UCSD-AML1 (cell line): ENCODE data around the gene SLC22A12.
"Not testable (repeated sequence)": the region's sequence is repeated elsewhere in the genome, so short reads cannot be mapped to it uniquely, and the experiment has no call there.

Experiments
- DNase-seq: peaks from one replicate; lab custom pipeline; 2025; ENCODE audit not compliant: unreplicated experiment; lab: John Stamatoyannopoulos, UW

SLC22A12 gene

DNA sequence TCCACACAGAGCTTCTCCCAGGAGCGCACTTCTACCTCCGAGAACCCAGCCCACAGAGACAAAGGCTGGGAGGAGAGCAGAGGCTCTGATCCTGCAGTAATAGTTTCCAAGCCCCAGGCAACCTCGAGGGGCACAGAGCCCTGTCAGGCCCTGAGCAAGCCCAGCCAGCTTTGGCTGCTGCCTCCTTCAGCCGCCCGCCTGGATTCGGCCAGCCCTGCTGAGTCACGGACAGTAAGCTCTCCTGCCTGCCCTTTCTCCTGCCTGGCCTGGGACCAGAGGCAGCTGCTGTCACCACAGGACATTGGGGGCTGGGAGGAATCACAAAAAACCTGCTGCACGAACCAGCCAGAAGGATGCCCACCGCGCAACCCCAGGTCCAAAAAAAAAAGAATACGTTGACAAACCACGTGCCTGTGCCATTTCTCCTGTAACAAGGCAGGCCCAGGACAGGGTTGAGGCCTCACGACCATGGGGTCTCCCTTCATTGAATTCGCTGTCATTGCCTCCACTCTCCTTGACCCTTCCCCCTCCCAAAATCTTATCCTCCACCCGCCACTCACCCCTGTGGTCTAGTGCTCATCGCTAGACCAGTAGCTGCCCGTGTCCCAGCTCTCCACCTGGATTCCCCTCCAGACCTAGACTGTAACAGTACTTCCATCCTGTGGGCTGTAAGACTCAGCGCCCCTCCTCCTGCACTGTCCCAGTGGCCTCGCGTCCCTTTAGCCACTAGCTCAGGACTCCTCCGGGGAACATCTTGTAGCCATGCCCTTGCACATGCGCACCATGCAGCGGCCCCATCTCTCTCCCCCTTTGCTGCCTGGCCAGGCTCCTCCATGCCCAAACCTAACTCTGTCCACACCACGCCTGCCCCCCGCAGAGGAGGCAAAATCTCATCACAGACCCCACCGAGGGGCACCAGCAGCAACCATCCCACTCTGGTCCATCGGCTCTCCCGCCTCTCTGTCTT, 7.4 kb upstream of the SLC22A12 start:
- DNase-seq, result no peak

DNA sequence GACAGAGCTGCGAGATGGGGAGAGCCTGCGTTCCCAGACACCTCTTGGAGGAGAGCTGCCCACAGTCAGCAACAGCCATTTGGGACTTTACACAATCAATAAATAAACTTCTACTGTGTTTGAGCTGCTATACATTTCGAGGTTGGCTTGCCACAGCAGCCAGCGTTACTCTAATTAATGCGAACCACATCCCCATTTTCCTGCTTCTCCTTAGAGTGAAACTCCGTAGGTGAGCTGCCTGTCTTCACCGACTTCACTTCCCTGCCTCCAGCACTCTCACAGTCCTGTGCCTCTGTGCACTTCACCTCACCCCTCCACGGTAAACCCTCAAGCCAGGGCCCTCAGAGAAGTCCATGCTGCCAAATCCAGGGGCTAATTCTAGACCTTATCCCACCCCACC, 5.9 kb upstream of the SLC22A12 start:
- no peak for DNase-seq

DNA sequence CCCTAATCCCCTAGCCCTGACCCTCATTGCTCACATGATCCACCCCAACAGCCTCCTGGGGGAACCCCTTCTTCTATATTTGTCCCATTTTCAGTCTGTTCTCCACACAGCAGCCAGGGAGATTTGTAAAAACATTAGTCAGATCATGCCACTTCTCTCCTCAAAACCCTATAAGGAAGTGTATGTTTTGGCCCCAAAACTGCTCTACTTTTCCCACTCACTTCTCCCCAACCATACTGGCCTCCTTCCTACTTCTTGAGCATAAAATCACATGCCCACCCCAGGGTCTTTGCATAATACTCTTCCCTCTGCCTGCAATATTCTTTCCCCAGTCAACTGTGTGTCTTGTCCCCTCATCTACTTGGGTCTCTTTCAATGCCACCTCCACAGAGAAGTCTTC, 4.7 kb upstream of the SLC22A12 start:
- no peak for DNase-seq

DNA sequence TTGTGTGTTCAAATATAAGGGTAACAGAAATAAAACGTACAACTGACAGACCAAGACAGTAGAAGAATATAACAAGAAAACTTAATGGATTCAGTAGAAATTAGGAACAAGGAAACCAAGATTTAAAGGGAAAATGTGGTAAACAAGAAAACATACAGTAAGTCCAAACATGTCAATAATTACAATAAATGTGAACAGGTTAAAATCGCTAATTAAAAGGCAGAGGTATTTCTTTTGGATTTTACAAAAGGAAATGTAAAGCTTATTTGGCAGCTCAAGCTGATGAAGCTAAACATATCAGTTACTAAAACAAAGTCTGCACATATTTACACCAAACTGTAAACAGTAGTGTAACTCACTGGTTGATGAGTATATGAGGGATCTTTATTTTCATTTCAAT, 2.3 kb upstream of the SLC22A12 start:
- no peak for DNase-seq

DNA sequence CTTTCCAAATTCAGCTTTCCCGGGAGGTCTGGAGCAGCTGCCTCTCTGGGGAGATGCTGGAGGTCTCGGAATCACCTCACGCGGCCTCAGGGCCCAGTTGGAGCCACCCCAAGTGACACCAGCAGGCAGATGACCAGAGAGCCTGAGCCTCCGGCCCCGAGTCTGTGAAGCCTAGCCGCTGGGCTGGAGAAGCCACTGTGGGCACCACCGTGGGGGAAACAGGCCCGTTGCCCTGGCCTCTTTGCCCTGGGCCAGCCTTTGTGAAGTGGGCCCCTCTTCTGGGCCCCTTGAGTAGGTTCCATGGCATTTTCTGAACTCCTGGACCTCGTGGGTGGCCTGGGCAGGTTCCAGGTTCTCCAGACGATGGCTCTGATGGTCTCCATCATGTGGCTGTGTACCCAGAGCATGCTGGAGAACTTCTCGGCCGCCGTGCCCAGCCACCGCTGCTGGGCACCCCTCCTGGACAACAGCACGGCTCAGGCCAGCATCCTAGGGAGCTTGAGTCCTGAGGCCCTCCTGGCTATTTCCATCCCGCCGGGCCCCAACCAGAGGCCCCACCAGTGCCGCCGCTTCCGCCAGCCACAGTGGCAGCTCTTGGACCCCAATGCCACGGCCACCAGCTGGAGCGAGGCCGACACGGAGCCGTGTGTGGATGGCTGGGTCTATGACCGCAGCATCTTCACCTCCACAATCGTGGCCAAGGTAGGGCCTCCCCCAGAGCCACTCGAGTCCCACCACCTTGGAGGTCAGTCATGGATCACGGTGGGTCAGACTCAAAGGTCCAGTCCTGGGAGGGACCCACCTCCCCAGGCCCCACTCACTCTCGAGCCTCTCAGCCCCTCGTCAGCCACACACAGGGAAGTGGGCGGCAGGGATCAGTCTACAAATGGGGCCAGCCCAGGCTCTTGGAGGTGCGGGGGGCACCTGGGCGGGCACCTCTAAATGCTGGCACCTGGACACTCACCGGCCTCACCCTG, 525 bp downstream of the SLC22A12 start:
- no peak for DNase-seq

DNA sequence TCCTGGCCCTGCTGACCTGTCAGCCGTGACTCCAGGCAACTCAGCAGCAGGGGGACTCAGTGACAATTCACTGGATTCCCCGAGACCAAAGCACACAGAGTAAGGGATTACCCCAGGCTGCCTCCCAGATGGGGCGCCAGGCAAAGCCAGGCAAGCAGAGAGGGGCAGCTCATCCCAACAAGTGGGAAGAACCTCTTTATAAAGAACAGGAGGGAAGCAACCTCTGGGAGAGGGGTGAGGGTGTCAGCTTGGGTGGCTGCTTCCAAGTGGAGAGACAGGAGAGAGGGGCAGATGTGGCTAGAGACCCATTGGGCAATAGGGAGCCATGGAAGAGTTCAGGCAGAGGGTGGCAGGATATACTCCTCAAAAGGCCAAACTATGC, 1.2 kb downstream of the SLC22A12 start:
- DNase-seq, result no peak

DNA sequence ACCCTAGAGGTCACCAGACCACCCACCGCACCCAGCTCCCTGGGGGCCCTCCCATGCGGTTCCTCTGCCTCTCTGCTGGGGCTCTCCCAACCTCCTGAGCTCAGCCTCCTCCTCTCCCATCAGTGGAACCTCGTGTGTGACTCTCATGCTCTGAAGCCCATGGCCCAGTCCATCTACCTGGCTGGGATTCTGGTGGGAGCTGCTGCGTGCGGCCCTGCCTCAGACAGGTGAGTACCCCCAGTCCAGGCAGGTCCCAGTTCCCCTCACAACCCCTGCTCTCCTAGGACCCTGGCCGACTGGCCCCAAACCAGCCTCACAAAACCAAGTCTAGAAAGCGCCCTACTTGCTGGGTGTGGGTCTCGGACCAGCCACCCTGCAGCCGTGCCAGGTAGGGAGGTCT, 1.6 kb downstream of the SLC22A12 start:
- DNase-seq, result no peak

DNA sequence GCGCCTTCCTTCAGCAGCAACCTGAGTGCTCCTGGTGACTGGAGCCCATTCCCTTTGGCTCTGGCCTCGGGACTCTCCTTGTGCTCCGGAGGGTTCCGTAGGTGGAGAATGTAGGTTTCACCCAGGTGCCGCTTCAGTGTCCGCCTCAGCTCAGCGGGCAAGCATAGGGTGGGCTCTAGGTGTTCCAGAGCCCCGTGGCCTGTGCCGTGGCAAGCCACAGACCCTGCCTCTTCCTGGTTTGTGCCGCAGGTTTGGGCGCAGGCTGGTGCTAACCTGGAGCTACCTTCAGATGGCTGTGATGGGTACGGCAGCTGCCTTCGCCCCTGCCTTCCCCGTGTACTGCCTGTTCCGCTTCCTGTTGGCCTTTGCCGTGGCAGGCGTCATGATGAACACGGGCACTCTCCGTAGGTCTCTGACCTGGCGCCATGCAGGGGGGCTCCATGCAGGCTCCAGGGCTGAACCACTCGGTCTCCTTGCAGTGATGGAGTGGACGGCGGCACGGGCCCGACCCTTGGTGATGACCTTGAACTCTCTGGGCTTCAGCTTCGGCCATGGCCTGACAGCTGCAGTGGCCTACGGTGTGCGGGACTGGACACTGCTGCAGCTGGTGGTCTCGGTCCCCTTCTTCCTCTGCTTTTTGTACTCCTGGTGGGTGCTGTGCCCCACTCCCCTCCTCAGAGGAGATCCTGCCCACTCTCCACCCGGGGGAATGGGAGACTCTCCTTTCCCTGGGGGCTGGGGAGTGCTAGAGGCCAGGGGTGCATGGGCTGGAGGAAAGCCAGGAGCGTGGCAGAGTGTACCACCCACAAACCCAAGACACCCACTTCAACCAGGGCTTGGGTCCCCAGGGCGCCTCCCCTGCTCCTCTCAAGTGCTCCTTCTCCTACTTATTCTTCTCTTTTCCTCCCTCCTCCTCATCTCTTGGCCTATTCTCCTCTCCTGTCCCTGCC, 2.4 kb downstream of the SLC22A12 start:
- no peak for DNase-seq

DNA sequence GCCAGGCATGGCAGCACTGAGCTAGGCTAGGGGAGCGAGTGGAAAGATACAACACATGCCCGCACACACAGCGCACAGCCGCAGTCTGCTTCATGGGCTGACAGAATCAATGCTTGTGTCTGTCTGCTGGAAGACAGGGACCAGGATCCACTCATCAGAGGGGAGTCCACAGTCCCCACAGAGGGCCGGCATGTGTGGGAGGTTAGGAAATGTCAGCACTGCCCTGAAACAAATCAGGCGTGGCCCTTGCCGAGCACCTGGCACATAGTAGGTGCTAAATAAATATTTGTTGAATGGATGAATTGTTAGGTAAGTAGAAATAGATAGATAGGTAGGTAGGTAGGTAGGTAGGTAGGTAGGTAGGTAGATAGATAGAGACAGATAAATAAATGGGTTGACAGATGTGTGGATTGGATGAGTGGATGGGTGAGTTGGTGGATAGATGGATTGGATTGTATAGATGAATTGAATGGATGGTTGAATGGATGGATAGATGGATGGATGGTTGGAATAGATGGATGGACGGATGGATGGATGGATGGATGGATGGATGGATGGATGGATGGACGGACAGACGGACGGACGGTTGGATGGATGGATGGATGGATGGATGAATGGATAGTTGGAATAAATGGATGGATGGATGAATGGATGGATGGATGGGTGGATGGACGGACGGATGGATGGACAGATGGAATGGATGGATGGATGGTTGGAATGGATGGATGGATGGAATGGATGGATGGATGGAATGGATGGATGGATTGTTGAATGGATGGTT, 3.3 kb downstream of the SLC22A12 start:
- no peak for DNase-seq

DNA sequence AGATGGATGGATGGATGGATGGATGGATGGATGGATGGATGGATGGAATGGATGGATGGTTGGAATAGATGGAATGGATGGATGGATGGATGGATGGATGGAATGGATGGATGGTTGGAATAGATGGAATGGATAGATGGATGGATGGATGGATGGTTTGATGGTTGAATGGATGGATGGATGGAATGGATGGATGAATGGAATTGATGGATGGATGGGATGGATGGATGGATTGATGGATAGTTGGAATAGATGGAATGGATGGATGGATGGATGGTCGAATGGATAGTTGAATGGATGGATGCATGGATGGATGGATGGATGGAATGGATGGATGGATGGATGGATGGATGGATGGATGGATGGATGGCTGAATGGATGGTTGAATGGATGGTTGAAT, 4.9 kb downstream of the SLC22A12 start:
- DNase-seq, result not testable (repeated sequence)

DNA sequence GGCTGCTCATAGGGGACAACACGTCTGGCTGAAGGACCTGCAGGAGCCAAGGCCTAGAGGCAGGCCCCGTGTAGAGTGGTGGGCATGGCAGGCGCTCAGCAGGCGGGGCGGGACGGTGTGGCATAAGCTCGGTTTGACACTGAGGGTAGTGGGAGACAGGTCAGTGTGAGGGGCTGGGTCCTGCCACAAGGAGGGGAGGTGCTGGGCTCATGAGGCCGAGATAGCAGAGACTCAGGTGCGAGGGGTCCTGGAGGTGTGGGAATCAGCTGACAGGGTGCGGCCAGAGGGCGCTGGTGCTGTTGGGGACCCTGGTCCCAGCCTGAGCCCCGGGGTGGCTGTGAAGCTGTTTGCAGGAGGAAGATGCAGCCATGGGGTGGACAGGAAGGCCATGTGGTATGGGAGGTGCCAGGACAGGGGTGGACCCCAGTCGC, 6.7 kb downstream of the SLC22A12 start:
- DNase-seq, result no peak

DNA sequence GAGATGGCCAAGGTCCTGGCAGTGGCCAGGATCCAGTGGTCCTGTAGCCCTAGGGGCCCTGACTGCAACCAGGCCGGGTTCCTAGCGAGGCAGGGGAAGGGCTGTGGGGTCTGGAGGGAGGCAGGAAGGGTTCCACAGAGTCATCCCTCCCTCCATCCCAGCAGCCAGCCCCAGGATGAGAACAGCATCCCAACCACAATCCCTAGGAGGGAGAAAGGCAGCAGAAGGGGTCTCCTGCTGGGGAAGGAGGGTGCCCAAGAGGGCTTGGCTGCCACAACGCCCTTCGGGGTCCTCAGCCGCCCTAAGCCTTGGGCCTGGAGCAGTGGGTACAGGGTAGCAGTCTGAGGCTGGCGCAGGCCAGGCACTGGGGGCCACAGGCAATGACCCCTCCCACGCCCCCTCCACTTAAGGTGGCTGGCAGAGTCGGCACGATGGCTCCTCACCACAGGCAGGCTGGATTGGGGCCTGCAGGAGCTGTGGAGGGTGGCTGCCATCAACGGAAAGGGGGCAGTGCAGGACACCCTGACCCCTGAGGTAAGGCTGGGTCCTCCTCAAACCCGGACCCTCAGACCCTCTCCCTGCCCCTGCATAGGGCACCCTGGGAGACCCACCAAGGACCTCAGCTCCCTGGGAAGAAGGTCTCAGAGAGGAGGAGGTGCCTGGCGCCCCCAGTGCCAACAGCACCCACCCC, 7.2 kb downstream of the SLC22A12 start:
- DNase-seq, result no peak

DNA sequence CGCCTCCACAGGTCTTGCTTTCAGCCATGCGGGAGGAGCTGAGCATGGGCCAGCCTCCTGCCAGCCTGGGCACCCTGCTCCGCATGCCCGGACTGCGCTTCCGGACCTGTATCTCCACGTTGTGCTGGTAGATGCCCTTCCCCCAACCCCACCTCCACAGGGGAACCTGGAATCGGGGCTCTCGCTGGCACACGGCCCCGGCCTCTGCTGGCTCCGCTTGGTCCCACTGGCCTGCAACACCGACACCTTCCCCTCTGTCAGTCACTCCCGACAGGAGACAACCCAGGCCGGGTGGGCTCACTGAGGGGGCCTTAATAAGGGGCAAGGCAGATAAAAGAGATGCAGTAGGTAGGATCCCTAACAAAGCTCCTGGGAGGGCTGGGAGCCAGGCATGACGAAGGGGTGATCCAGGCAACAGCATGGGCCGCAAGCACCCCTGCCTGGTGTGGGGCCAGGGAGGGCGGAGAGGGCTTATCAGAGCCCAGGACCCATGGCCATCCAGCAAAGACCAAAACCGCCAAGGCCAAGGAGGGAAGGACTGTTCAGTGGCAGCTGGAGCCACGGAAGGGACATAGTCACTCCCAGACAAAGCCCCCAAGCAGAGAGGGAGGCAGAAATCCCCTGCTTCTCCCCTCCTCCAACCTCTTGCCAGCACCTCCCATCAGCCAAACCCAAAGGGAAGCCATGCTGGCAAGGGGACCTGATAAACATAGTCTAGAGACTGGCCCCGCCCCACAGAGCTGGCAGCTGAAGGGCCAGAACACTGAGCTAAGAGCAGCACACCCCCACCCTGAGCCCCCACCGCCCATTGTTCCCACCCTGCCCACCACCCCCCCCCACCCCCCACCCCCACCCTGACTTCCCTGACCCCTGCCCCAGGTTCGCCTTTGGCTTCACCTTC, 8.0 kb downstream of the SLC22A12 start:
- no peak for DNase-seq

DNA sequence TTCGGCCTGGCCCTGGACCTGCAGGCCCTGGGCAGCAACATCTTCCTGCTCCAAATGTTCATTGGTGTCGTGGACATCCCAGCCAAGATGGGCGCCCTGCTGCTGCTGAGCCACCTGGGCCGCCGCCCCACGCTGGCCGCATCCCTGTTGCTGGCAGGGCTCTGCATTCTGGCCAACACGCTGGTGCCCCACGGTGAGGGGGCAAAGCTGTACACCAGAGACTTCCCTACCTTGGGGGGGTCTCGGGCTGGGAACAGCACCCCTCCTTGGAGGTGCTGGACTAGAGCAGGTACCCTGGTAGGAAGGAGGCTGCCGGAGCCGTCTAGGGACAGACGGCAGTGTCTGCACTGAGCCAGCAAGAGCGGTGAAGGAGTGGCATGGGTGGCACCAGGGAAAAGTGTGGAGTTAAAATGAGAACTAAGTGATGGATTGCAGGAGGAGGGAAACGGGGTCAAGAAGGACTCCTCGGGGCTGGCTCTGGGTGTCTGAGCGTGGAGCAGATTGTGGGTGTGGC, 8.7 kb downstream of the SLC22A12 start:
- no peak for DNase-seq

DNA sequence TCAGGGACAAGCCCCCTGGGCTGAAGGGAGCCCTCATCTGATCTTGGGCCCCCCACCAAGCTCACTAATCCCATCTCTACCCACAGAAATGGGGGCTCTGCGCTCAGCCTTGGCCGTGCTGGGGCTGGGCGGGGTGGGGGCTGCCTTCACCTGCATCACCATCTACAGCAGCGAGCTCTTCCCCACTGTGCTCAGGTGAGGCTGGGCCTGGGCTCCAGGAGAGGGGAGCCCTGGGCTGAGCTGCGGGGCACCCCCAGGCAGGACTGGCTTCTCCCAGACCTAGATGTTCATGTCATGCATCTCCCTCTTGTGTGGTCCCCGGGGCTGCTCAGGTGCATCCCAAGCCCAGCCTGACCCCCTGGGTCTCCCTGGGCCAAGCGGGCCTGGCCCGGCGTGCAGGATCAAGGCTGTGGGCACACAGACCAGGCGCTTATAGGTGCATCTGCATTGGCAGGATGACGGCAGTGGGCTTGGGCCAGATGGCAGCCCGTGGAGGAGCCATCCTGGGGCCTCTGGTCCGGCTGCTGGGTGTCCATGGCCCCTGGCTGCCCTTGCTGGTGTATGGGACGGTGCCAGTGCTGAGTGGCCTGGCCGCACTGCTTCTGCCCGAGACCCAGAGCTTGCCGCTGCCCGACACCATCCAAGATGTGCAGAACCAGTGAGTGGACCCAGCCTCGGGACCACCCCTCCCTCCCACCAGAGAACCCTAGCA, 9.4 kb downstream of the SLC22A12 start:
- DNase-seq, result no peak

DNA sequence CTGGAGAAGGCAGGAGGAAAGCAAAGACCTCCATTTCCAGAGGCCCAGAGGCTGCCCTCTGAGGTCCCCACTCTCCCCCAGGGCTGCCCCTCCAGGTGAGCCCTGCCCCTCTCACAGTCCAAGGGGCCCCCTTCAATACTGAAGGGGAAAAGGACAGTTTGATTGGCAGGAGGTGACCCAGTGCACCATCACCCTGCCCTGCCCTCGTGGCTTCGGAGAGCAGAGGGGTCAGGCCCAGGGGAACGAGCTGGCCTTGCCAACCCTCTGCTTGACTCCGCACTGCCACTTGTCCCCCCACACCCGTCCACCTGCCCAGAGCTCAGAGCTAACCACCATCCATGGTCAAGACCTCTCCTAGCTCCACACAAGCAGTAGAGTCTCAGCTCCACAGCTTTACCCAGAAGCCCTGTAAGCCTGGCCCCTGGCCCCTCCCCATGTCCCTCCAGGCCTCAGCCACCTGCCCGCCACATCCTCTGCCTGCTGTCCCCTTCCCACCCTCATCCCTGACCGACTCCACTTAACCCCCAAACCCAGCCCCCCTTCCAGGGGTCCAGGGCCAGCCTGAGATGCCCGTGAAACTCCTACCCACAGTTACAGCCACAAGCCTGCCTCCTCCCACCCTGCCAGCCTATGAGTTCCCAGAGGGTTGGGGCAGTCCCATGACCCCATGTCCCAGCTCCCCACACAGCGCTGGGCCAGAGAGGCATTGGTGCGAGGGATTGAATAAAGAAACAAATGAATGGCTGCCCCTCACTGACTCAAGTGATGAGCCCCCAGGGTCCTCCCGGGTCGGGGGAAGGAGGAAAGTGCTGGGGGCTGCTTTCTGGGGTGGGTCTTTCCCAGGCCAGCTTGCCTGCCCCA, 10.8 kb downstream of the SLC22A12 start:
- DNase-seq, result no peak
